Measurements from ENCODE around the gene A1BG.

DNA sequence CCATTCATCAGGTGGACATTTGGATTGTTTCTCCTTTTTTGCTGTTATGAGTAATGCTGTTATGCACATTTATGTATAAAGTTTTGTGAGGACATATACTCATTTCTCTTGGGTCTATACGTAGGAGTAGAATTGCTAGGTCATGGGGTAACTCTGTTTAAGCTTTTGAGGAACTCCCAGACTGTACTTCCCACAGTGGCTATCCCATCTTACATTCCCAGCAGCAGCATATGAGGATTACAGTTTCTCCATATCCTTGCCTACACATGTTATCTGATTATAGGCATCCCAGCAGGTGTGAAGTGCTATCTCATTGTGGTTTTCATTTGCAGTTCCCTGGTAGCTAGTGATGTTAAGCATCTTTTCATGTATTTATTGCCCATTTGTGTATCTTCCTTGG is 20.6 kb downstream of the A1BG start:
- TF ChIP-seq, protein P1, sequence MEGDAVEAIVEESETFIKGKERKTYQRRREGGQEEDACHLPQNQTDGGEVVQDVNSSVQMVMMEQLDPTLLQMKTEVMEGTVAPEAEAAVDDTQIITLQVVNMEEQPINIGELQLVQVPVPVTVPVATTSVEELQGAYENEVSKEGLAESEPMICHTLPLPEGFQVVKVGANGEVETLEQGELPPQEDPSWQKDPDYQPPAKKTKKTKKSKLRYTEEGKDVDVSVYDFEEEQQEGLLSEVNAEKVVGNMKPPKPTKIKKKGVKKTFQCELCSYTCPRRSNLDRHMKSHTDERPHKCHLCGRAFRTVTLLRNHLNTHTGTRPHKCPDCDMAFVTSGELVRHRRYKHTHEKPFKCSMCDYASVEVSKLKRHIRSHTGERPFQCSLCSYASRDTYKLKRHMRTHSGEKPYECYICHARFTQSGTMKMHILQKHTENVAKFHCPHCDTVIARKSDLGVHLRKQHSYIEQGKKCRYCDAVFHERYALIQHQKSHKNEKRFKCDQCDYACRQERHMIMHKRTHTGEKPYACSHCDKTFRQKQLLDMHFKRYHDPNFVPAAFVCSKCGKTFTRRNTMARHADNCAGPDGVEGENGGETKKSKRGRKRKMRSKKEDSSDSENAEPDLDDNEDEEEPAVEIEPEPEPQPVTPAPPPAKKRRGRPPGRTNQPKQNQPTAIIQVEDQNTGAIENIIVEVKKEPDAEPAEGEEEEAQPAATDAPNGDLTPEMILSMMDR (IDR thresholded peaks at IDR 0.05; ENCODE audit: poor library complexity): no peak
- no peak for TF ChIP-seq EZH2phosphoT487 (IDR thresholded peaks at IDR 0.05; ENCODE audit: low read depth, severe bottlenecking, unreplicated experiment)
